Measurements from ENCODE around the gene SSBP2. TPM values are rescaled to one million over a fixed set of nuclear protein-coding genes. Genes with fewer than 3 reads are reported as not detected.
"Not testable (repeated sequence)": the region's sequence is repeated elsewhere in the genome, so short reads cannot be mapped to it uniquely, and the experiment has no call there.

SSBP2 gene
- total RNA-seq, 2 donors from 2014 or later: 12.5 to 18.3 TPM

GRCh38 chr5:81601919-81602318 lies 149.0 kb downstream of the SSBP2 start:
- Mint-ChIP-seq H3K27me3 (no peaks in the 10 kb centered on the region), H3K4me3 (no peak overlapping the region), H3K4me1 (no peaks in the 10 kb centered on the region), H3K9me3 (no peaks in the 10 kb centered on the region), H3K36me3 (ENCODE audit: low read depth) (peaks cover 27% of the 10 kb centered on the region), H3K27ac (no peak overlapping the region)
- no peak for ATAC-seq (replicated peaks)

DNA sequence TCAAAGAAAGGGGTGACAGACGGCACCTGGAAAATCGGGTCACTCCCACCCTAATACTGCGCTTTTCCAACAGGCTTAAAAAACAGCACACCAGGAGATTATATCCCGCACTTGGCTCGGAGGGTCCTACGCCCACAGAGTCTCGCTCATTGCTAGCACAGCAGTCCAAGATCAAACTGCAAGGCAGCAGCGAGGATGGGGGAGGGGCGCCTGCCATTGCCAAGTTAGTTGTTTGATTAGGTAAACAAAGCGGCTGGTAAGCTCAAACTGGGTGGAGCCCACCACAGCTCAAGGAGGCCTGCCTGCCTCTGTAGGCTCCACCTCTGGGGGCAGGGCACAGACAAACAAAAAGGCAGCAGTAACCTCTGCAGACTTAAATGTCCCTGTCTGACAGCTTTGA lies 158.8 kb downstream of the SSBP2 start:
- not testable (repeated sequence) for H3K9me3 Mint-ChIP-seq; H3K27me3 Mint-ChIP-seq; H3K4me3 Mint-ChIP-seq; H3K4me1 Mint-ChIP-seq; ATAC-seq (replicated peaks); H3K36me3 Mint-ChIP-seq (ENCODE audit: low read depth); H3K27ac Mint-ChIP-seq

GRCh38 chr5:81590498-81591384 lies 160.2 kb downstream of the SSBP2 start:
- ATAC-seq (replicated peaks): no peak
- Mint-ChIP-seq H3K36me3 (ENCODE audit: low read depth) (no peaks in the 10 kb centered on the region), H3K27me3 (no peaks in the 10 kb centered on the region), H3K4me1 (no peaks in the 10 kb centered on the region), H3K9me3 (peaks cover 9% of the 10 kb centered on the region), H3K4me3 (no peak overlapping the region), H3K27ac (no peak overlapping the region)

- Mint-ChIP-seq H3K4me1 (no peaks in the 10 kb centered on the region), H3K27me3 (no peaks in the 10 kb centered on the region), H3K36me3 (ENCODE audit: low read depth) (no peaks in the 10 kb centered on the region), H3K4me3 (no peak overlapping the region), H3K27ac (no peak overlapping the region), H3K9me3 (no peaks in the 10 kb centered on the region)
- no peak for ATAC-seq (replicated peaks)
Observed at GRCh38 chr5:81579262-81579924, 171.5 kb downstream of the SSBP2 start.

DNA sequence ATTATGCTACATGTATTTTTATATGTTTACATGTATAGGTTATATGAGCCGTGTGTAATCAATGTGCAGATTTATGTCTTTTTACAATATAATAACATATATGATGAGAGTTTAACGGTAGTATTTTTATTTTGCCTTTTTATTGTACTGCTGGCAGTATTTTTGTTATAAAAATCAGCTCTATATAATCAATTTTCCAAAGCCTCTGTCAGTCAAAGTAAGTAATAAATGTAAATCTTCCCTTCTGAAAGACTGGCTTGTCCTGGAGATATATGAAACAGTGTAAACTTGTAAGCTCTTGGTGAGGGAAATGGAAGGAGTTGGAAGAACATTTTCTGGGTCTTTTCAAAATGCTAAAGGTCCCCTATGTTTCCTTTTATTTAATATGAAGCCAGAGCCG lies 173.8 kb downstream of the SSBP2 start:
- no peaks in the 10 kb centered on the region for H3K27me3 Mint-ChIP-seq
- no peaks in the 10 kb centered on the region for H3K9me3 Mint-ChIP-seq
- ATAC-seq (replicated peaks): no peak
- H3K36me3 Mint-ChIP-seq (ENCODE audit: low read depth): no peaks in the 10 kb centered on the region
- H3K4me3 Mint-ChIP-seq: no peak overlapping the region
- H3K27ac Mint-ChIP-seq: no peak overlapping the region
- H3K4me1 Mint-ChIP-seq: no peaks in the 10 kb centered on the region

- H3K27me3 Mint-ChIP-seq: no peaks in the 10 kb centered on the region
- H3K4me3 Mint-ChIP-seq: no peak overlapping the region
- H3K36me3 Mint-ChIP-seq (ENCODE audit: low read depth): no peaks in the 10 kb centered on the region
- no peaks in the 10 kb centered on the region for H3K4me1 Mint-ChIP-seq
- ATAC-seq (replicated peaks): no peak
- no peaks in the 10 kb centered on the region for H3K9me3 Mint-ChIP-seq
- H3K27ac Mint-ChIP-seq: no peak overlapping the region
Observed at GRCh38 chr5:81575924-81576323, 175.0 kb downstream of the SSBP2 start.

- Mint-ChIP-seq H3K4me1 (no peaks in the 10 kb centered on the region), H3K27me3 (no peaks in the 10 kb centered on the region), H3K36me3 (ENCODE audit: low read depth) (peaks cover 15% of the 10 kb centered on the region), H3K4me3 (no peak overlapping the region), H3K9me3 (no peaks in the 10 kb centered on the region), H3K27ac (no peak overlapping the region)
- ATAC-seq (replicated peaks): no peak
Observed at GRCh38 chr5:81572201-81572600, 178.7 kb downstream of the SSBP2 start.

GRCh38 chr5:81558188-81558587 lies 192.7 kb downstream of the SSBP2 start:
- no peak for ATAC-seq (replicated peaks)
- H3K27ac Mint-ChIP-seq: no peak overlapping the region
- H3K36me3 Mint-ChIP-seq (ENCODE audit: low read depth): no peaks in the 10 kb centered on the region
- peaks cover 13% of the 10 kb centered on the region for H3K4me1 Mint-ChIP-seq
- no peak overlapping the region for H3K4me3 Mint-ChIP-seq
- H3K9me3 Mint-ChIP-seq: peaks cover 3% of the 10 kb centered on the region
- H3K27me3 Mint-ChIP-seq: no peaks in the 10 kb centered on the region

DNA sequence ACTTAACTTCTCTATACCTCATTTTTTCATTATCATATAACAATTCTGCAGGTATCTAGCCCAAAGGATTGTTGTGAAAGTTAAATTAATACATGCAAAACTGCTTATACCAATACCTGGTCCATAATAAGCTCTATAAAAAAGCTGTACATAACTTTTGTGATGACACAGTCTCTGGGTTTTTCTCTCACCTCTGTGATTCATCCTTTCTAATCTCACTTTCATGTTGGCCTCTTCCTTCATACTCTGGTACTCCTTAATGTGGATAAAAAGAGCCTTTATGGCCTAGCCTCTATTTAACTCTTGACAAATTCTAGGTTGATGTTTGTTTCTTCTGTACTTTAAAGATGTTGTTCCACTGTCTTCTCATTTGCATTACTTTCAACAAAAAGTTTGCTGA lies 194.1 kb downstream of the SSBP2 start:
- peak; percentile 100 for ATAC-seq (replicated peaks)
- Mint-ChIP-seq H3K27me3 (no peaks in the 10 kb centered on the region), H3K27ac (no peak overlapping the region), H3K4me1 (peaks cover 13% of the 10 kb centered on the region), H3K36me3 (ENCODE audit: low read depth) (no peaks in the 10 kb centered on the region), H3K4me3 (no peak overlapping the region), H3K9me3 (no peaks in the 10 kb centered on the region)

GRCh38 chr5:81555865-81556264 lies 195.0 kb downstream of the SSBP2 start:
- Mint-ChIP-seq H3K36me3 (ENCODE audit: low read depth) (no peaks in the 10 kb centered on the region), H3K27me3 (no peaks in the 10 kb centered on the region), H3K4me3 (no peak overlapping the region), H3K27ac (no peak overlapping the region), H3K9me3 (no peaks in the 10 kb centered on the region), H3K4me1 (peaks cover 13% of the 10 kb centered on the region)
- no peak for ATAC-seq (replicated peaks)

- H3K4me1 Mint-ChIP-seq: peaks cover 13% of the 10 kb centered on the region
- H3K27me3 Mint-ChIP-seq: no peaks in the 10 kb centered on the region
- H3K9me3 Mint-ChIP-seq: no peaks in the 10 kb centered on the region
- H3K27ac Mint-ChIP-seq: no peak overlapping the region
- H3K36me3 Mint-ChIP-seq (ENCODE audit: low read depth): no peaks in the 10 kb centered on the region
- ATAC-seq (replicated peaks): no peak
- H3K4me3 Mint-ChIP-seq: no peak overlapping the region
Observed at GRCh38 chr5:81554647-81555046, 196.2 kb downstream of the SSBP2 start.

DNA sequence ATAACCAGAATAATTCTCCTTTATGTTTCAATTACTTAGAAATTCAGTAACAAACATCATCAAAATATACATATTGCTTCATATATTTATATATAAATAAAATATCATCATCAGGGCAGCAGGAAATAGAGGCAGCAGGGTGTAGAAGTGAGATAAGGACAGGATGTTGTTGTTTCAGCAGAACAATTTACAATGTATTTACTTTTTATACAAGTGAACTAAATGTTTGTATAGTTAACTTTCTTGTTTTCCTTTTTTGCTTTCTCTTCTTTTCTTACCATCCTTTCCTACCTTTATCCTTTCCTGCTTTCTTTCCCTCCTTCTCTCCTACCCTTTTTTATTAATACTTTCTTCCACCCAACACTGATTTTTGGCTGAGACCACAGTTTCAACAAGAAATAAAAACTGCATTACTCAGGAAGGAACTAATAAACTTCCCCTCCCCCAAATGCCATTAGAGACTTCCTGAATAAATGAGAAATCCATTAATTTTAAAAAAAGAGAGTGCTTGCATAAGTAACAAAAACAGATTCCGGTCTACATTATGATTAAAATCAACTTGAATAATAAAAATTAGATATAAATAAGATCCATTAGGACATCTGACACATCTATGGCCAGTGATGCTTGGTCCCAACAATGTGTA lies 197.2 kb downstream of the SSBP2 start:
- no peaks in the 10 kb centered on the region for H3K27me3 Mint-ChIP-seq
- no peak overlapping the region for H3K4me3 Mint-ChIP-seq
- no peaks in the 10 kb centered on the region for H3K9me3 Mint-ChIP-seq
- H3K36me3 Mint-ChIP-seq (ENCODE audit: low read depth): no peaks in the 10 kb centered on the region
- H3K27ac Mint-ChIP-seq: no peak overlapping the region
- no peak for ATAC-seq (replicated peaks)
- peaks cover 13% of the 10 kb centered on the region for H3K4me1 Mint-ChIP-seq

- H3K27ac Mint-ChIP-seq: no peak overlapping the region
- H3K9me3 Mint-ChIP-seq: no peaks in the 10 kb centered on the region
- H3K4me3 Mint-ChIP-seq: no peak overlapping the region
Observed at GRCh38 chr5:81552852-81553566, 197.9 kb downstream of the SSBP2 start.

GRCh38 chr5:81549123-81549522 lies 201.8 kb downstream of the SSBP2 start:
- H3K4me3 Mint-ChIP-seq: no peak overlapping the region
- H3K4me1 Mint-ChIP-seq: no peaks in the 10 kb centered on the region
- no peaks in the 10 kb centered on the region for H3K9me3 Mint-ChIP-seq
- no peaks in the 10 kb centered on the region for H3K27me3 Mint-ChIP-seq
- H3K27ac Mint-ChIP-seq: no peak overlapping the region
- H3K36me3 Mint-ChIP-seq (ENCODE audit: low read depth): no peaks in the 10 kb centered on the region
- no peak for ATAC-seq (replicated peaks)

More at GRCh38 chr5:81552852-81553566, 197.9 kb downstream of the SSBP2 start:
- Mint-ChIP-seq H3K4me1 (peaks cover 13% of the 10 kb centered on the region), H3K27me3 (no peaks in the 10 kb centered on the region), H3K36me3 (ENCODE audit: low read depth) (no peaks in the 10 kb centered on the region)
- no peak for ATAC-seq (replicated peaks)

Data from activated T-helper 17 cell treated with anti-CD3 and anti-CD28 coated beads, Interleukin-2, amount 50 U/mL, for 72 hours (primary cell).